Diencephalon (tissue), 1 donor: ENCODE data around the gene SMIM14. TPM values are rescaled to one million over a fixed set of nuclear protein-coding genes. Genes with fewer than 3 reads are reported as not detected.

Experiments used
- small RNA-seq: library from RNA; depleted of rRNA; stranded (forward); fragments of <200 nt; gene quantifications from one replicate; pipeline ENCODE3, GENCODE V24; 2014
- total RNA-seq: library from RNA; depleted of rRNA; stranded (reverse); fragments of >200 nt; gene quantifications from one replicate; pipeline ENCODE4 v1.2.3, GENCODE V29; 2014

SMIM14 gene
- 49.4 TPM for total RNA-seq

DNA sequence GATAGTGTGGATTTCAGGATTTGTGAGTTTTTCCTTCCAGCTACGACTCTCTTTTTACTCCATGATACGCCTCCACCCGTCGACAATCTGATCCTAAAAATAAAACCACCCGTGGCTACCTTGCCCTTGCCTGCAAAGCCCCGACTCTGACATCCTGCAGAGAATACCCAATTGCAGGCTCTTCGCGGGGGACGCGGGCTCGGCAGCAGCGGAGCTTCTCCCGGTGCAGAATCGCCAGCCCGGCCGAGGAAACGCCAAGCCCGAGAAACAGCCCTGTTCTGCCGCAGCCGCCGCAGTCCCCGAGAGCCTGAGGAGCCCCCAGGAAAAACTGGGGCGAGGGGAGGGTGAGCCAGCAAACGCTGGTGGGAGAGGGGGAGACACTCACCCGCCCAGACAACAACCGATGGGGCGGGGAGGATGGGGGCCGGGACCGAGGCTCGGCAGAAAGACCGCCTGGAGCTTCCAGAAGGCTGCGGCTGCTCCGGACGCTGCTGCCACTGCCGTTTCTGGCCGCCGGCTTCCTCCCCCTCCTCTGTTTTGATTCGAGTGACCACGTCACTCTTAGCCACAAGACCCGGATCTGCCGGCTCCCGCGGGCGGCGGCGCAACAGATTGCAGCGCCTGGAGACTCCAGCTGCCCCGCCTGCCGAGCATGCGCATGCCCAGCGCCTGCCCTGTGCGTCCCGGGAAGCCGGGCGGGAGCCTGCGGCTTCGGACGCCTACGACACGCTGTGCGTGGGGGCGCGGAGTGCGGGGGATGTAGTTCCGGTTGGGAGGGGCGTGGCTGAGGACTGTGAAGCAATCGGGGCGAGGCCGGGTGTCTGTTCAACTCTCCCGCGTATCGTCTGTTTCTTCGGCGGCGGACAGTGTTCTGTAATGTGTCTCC is at the start of gene SMIM14:
TSS of gene SMIM14 (minus strand) at position 512 of the 886 bp plus-strand sequence. CDS start 33,720 bp downstream, outside the sequence.

DNA sequence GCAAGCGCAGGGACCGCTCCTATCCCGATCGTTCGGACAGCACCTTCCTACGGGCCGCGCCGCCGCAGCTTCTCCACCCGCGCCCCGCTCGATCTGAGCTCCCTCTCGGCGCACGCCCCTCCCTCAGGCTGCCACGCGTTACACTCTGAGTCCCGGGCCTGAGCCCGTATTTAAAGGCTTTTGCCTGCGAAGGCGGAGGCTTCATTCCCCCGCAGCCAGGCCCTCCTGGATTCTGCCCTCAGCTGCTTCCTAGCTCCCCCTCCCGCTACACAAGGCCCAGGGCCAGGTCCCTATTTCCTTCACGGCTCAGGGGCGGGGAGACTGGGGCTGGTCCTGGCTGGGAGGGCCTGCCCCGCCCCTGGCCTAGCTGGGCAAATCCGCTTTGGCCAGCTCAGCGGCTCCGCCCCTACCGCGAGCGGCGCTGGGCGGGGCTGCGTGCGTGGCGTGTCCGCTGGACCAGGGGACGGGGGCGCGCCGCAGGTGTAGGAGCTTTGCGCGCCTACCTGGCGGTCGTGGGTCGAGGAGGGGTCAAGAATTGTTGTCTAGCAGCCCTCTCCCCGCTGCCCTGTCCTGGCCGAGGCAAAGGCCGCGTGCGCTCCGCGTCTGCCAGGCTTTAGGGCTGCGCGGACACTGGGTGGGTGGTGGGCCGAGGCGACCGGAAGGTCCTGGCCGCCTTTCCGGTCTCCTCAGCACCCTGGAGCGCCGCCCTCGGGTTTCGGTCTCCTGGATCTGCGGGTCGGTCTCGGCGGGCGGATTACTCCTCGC is 111.2 kb downstream of the SMIM14 start, which contains the start of gene UGDH:
TSS of gene UGDH (minus strand) at position 144 of the 765 bp plus-strand sequence. CDS start 5,927 bp downstream, outside the sequence.

Small RNA genes within 50 kb of the gene (small RNA-seq; reads per million reads assigned to genes)
- gene RNU7-11P: not detected

Other genes starting within 250 kb of the SMIM14 start
- 0.46 TPM for gene KLB, start 231.9 kb downstream of the SMIM14 start, total RNA-seq
- 2,878 TPM for gene RPL9, start 179.9 kb downstream of the SMIM14 start, total RNA-seq
- gene LIAS, start 179.8 kb downstream of the SMIM14 start, total RNA-seq: 14.1 TPM
- gene UGDH, start 111.4 kb downstream of the SMIM14 start, total RNA-seq: 33.4 TPM
- 94.1 TPM for gene UBE2K, start 59.3 kb upstream of the SMIM14 start, total RNA-seq